NOMO-1 treated with DMSO at 0.1 percent for 48 hours (cell line): ENCODE measurements around the gene ARCN1.

Experiments
- DNase-seq: peaks from one replicate; lab custom pipeline; 2025; ENCODE audit not compliant: unreplicated experiment; lab: John Stamatoyannopoulos, UW

ARCN1 gene

GRCh38 chr11:118572061-118572980, at the start of gene ARCN1:
ARCN1 (plus strand) TSS chr11:118572409; CDS start chr11:118572548, 139 bp downstream.
- DNase-seq: peak; percentile 62

- DNase-seq: no peak
These were observed 49.6 kb upstream of the ARCN1 start for GRCh38 chr11:118522571-118523072.

- no peak for DNase-seq
These were observed 47.9 kb upstream of the ARCN1 start for GRCh38 chr11:118524356-118524755.

- peak; percentile 43 for DNase-seq
These were observed 47.3 kb upstream of the ARCN1 start for GRCh38 chr11:118524757-118525470.

GRCh38 chr11:118526688-118527087, 45.5 kb upstream of the ARCN1 start:
- DNase-seq: no peak

- no peak for DNase-seq
These were observed 45.1 kb upstream of the ARCN1 start, which contains the start of gene TTC36 for GRCh38 chr11:118527109-118527508. TTC36 (plus strand) TSS chr11:118527474; CDS start chr11:118527495, 21 bp downstream.

GRCh38 chr11:118528511-118528910, 43.7 kb upstream of the ARCN1 start:
- DNase-seq: no peak

- DNase-seq: no peak
These were observed 42.5 kb upstream of the ARCN1 start for GRCh38 chr11:118529584-118530175.

- DNase-seq: no peak
These were observed 42.0 kb upstream of the ARCN1 start for GRCh38 chr11:118530180-118530682.

GRCh38 chr11:118530683-118531596, 41.3 kb upstream of the ARCN1 start, which contains the start of gene TMEM25:
TMEM25 (plus strand) TSS chr11:118531192; CDS start chr11:118531802, 610 bp downstream.
- DNase-seq: peak; percentile 41

- no peak for DNase-seq
These were observed 40.6 kb upstream of the ARCN1 start for GRCh38 chr11:118531597-118532084.

GRCh38 chr11:118532091-118532490, 40.1 kb upstream of the ARCN1 start:
- no peak for DNase-seq

GRCh38 chr11:118532852-118533768, 39.1 kb upstream of the ARCN1 start:
- DNase-seq: no peak

GRCh38 chr11:118533769-118534729, 38.2 kb upstream of the ARCN1 start:
- DNase-seq: no peak

GRCh38 chr11:118535261-118535660, 36.9 kb upstream of the ARCN1 start:
- DNase-seq: no peak

GRCh38 chr11:118536726-118537125, 35.5 kb upstream of the ARCN1 start:
- peak; percentile 4 for DNase-seq

GRCh38 chr11:118537409-118537980, 34.7 kb upstream of the ARCN1 start:
- no peak for DNase-seq
